ENCODE results near the gene UTP25.
"Not testable (repeated sequence)": the region's sequence is repeated elsewhere in the genome, so short reads cannot be mapped to it uniquely, and the experiment has no call there.

UTP25 gene

DNA sequence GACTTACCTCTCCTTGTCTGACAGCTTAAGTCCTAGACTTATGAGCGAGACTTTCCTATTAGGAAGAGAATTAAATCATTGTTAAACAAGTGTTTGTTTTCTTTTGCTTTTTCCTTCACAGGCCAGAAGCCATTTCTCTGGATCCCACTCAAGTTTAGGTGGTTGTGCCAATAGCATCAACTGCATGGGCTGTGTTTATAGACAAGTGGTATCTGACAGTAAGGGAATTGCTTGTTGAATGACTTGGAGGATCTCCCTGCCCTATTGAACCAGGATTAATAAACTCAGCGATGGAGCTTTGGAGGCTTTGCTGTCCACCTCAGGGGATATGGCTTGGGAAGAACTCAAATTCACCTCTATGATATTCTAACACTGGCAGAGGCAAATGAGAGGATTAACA is 43.7 kb downstream of the UTP25 start:
- DNase-seq (ENCODE audit: low spot score) = no peak

DNA sequence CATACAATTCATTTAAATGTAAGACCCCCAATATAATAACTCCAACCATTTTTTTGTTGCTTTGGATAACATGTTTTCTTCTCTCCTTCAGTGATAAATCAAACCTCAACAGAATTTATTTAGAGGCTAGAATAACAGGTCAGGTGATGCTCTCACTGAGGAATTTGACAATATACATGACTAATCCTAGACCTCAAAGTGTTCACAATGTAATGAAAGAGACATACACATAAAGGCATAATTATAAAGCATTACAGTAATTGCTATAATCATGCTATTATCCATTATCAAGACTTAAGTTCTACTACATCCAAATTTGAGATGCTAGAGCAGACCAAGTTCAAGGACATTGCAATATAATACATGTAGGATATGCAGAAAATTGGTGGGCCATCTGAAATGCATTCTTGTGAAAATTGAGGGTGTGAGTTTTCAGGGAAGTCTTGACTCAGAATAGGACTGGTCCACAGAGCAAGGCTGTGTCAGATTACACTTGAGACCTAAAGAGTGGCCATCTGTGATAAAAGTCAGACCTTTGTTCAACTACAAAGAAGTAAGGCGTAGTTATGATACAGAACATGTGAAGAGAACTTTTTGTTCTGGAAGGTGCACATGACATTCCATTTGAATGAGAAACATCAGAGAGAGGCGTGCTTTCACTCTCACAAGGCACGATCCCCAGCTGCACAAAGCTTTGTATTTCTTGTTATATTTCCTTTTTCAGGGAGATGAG is 45.5 kb downstream of the UTP25 start:
- DNase-seq (ENCODE audit: low spot score) = no peak

DNA sequence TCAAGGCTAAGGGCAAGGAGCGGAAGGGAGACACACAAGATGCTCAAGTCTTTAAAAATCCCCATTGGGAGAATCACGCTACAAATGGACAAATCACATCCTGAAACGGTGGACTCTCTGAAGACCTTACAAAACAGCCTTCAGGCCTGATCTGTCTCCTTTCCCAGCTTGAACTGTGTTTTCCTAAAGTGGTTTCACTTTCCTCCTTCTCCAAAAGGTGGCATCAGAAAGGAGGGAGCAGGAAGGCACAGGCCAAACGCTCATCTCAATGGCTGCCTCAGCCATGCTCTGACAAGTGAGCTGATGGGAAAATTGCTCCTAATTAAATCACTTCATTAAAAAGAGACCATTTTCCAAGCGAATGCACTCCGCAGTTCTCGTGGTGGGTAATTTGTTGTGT is 47.7 kb downstream of the UTP25 start:
- no peak for DNase-seq (ENCODE audit: low spot score)

DNA sequence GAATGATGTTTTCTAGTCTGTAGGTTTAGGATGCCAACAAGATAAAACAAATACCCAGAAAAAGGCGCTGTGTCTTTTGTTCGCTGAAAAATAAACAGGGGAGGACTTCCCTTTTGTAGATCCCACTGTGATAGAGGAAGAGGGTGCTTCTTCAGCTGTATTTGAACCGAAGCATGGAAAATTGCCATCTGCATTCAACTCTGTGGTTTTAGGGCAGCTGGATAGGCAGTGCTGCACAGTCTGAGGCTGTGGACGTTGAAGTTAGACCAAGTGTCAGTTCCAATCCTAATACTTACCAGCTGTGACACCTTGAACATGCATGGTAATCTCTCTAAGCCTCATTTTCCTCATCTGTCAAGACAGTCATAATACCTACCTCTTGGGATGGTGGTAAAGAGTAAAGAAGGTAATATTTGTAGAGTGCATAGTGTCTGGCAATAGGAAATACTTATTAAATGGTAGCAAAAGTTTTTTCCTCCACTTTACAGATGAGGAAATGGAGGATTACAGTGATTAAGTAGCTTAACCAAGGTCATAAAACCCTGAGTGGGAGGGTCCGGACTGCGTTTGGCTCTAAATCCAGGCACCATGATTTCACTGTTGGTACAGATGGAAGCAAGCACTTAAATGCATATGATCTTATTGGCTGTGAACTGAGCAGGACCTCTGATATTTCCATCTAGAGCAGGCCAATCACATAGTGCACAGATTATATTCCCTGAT is 48.5 kb downstream of the UTP25 start:
- DNase-seq (ENCODE audit: low spot score) = no peak

DNA sequence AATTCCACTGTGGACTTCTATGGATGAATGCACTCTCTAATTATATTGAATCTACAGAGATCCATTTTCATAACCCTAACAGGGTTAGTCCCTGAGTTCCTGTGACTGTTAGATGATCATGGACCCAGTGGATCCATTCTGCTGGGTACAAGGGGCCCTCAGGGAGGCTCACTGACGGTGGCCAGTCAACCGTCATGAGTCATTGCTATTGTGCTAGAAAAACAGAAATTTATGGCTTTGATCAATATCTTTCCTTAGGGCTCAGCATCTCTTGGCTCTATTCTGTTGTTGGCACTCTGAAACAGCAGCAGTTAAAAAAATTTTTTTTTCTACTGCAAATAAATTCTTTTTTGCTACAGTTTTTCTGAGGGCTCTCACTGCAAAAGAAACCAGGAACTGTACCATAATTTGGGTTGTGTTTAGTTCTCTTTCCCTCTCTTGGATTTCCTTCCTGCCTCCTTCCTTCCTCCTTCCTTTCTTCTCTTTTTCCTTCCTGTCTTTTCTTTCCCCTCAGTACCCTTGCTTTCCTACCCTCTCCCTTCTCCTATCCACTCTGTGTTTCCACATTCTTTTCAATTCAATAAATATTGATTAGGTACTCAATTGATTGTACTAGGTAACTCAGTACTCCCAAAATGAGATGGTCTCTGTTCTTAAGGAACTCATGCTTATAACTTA is 49.5 kb downstream of the UTP25 start:
- DNase-seq (ENCODE audit: low spot score) = no peak

GRCh38 chr1:209878964-209879363 is 51.2 kb downstream of the UTP25 start:
- no peak for DNase-seq (ENCODE audit: low spot score)

DNA sequence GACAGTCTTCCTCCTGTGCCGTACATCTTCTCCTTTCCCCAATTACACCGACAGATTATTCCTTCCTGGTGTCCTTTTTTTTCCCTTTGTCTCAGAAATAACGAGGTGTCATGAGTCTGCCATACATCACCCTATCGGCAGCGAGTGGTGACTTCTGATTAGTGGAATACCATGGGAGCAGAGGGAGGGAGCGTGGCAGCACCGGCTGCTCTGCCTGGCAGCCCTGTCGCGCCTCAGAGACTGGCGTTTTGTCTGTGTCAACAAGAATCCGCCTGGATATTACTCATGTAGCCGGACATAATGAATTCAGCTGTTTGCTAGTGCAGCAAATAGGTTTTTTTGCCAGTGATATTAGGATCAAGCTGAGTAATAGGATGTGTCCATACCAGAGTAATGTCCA is 51.8 kb downstream of the UTP25 start:
- DNase-seq (ENCODE audit: low spot score) = no peak

GRCh38 chr1:209880031-209880430 is 52.3 kb downstream of the UTP25 start:
- DNase-seq (ENCODE audit: low spot score) = no peak

GRCh38 chr1:209881619-209882018 is 53.8 kb downstream of the UTP25 start:
- no peak for DNase-seq (ENCODE audit: low spot score)

DNA sequence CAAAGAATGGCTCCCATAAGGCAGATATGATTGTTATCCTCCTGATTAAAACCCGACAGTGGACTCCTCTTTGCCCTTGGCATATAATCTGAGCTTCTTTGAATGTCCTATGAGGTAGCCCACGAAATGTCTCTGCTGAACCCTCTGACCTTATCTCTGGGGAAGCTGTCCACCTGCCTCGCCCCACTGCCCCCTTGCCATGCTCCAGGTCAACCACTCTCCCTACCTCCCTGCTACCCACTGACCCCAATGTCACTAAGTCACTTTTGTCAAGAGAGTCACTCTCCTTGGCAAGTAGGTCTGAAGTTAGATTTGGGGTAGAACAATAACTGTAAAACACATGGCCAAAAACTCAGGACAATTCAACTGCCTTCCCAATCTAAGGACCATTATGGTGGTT is 54.5 kb downstream of the UTP25 start:
- DNase-seq (ENCODE audit: low spot score) = no peak

DNA sequence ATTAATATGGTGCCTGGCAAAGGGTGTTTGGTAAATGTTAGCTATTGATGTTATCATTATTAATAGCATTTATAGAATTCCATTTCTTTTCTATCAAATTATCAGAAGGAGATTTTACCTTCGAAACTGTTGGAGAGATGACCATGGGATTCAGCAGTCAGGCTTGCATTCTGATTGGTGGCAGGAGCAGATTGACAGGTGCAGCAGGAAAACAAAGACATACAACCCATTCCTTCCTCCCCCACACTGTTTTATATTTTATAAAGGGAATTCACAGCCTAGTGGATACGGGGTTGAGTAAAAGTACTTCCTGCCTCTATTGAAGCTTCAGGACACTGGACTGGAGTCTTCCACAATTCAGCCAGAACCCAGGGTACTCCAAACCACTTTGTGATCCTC is 55.2 kb downstream of the UTP25 start:
- no peak for DNase-seq (ENCODE audit: low spot score)

DNA sequence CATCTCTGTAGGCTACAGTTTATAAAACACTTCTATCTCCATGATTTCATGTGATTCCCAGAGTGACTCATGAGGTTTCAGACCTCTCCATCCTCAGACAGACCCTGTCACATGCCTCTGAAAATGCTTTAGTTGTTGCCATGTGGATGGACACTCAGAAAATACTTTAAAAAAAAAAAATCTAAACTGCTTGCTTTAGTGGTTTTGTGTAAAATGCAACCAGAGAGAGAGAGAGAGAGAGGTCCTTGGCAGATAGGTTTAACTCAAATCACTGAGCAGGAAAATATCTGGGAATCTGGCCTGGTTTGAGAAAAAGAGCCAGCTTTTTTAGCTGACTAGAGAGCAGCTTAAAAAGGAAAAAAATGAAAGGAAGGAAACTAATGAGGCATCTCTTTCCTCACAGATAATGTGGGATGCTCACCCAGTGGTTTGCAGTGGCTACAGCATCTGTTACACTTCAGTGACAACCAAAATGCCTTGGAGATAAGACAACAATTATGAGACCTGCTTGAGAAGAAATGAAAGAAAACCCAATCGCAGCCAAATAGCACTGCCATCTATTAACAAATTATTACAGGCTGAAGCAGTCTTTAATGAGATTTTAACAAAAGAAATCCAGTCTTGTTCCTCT is 55.7 kb downstream of the UTP25 start:
- no peak for DNase-seq (ENCODE audit: low spot score)

DNA sequence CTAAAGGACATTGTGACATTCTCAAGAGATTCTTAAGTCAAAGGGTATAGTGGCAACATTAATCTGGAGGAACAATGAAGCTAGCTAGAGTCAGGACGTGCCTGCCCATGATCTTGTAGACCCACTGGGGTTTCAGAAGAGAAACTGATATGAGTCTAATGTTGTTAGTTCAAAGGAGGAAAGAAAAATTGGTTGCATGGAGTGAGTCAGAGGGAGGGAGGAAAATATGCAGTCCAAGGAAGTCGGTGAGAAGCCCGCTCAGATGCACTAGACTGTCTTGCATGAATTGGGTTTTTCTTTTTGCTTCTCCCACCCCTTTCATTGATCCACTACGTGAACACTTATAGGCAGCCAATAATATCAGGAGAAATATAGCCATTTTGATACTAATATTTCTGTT is 56.5 kb downstream of the UTP25 start:
- DNase-seq (ENCODE audit: low spot score) = no peak

GRCh38 chr1:209884665-209885117 is 56.9 kb downstream of the UTP25 start:
- peak; percentile 96 for DNase-seq (ENCODE audit: low spot score)

DNA sequence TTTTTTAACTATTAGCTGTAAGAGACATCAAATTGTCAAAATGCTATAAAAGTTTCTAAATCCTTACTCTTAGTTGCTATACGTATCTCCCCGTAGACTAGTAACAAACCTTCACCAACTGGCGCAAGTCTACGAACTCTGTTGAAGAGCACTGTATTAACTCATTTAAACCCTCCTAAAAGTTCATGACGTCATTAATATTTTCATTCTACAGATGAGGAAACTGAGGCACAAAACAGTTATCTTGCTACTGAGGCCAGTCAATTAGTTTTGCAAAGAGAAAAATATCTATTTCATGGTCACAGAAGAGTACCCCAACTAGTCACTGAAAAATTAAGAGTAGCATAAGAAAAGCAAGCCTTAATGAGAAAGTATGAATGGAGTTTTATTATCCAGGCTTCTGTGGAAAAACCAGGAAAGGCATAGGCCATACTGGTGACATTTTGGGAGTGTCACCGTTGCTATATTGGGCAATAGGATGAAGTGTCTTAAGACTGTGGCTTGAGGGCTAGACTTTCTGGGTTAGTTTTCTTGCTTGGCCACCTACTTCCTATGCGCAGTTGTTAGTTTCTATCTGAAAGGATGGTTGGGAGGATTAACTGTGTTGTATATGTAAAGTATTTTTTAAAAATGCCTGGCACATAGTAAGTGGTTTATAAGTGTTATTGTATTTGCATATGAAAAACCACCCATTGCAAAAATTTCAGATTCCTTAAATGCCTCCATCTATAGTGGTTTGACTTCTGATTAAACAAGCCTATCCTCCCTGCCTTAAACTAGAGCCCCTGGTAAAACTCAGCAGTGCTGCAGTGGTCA is 57.8 kb downstream of the UTP25 start:
- no peak for DNase-seq (ENCODE audit: low spot score)

DNA sequence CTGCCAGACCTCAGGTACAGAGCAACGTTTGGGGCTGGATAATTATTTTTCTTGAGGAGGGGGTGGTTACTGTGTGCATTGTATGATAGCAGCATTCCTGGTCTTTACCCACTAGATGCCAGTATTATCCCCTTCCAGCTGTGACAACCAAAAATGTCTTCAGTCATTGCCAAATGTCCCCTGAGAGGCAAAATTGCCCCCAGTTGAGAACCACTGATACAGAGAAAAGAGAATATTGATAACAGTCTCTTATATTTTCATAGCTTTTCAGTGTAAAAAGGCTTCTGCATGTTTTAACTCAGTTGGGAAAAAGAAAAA is 58.4 kb downstream of the UTP25 start:
- no peak for DNase-seq (ENCODE audit: low spot score)

- DNase-seq (ENCODE audit: low spot score) = not testable (repeated sequence)
These were observed 60.7 kb downstream of the UTP25 start for GRCh38 chr1:209888291-209889076.

GRCh38 chr1:209889077-209889418 is 61.3 kb downstream of the UTP25 start:
- no peak for DNase-seq (ENCODE audit: low spot score)

GRCh38 chr1:209890641-209891330 is 63.0 kb downstream of the UTP25 start:
- DNase-seq (ENCODE audit: low spot score) = no peak

- no peak for DNase-seq (ENCODE audit: low spot score)
These were observed 66.0 kb downstream of the UTP25 start for GRCh38 chr1:209893751-209894150.

DNA sequence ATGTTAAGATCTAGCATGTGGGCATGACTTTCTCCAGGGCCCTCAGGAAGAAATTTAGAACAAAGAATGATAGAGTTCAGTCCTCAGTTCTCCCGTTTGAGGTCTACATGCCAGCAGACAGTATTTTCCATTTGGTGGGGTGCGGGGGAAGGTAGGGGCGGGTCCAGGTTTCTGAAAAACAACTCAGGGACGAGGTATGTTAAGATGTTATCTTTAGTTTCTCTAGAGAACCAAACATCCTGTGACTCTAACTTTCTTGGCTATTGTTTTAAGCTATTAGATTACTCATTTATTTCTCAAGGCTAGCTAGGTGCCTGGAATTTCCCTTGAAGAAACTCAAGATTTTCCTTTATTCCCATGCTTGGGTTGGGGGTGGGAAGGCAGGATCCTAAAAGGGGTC is 67.9 kb downstream of the UTP25 start:
- peak; percentile 90 for DNase-seq (ENCODE audit: low spot score)

Measured in kidney capillary endothelial cell (primary cell).